Measurements from ENCODE around the gene LCE6A.

DNA sequence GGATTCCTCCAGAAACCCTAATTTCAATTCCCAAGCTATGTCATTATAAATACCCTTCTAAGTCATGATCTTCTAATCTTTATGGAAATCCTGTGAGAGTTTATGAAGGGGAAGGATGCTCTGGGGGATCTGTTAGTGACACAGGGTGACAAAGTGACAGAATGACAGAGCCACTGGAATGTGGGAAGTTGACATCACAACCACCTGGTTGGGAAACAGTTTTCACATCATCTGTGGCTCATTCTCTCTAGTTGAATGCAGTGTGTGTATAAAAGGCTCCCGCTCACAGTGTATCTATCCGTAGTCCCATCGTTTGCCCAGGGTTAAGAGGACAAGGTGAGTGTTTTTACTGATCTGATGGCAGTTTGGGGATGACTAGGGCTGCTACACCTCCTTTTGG, 17.0 kb downstream of the LCE6A start, which contains the start of gene LCE7A:
- TF ChIP-seq, protein P1, sequence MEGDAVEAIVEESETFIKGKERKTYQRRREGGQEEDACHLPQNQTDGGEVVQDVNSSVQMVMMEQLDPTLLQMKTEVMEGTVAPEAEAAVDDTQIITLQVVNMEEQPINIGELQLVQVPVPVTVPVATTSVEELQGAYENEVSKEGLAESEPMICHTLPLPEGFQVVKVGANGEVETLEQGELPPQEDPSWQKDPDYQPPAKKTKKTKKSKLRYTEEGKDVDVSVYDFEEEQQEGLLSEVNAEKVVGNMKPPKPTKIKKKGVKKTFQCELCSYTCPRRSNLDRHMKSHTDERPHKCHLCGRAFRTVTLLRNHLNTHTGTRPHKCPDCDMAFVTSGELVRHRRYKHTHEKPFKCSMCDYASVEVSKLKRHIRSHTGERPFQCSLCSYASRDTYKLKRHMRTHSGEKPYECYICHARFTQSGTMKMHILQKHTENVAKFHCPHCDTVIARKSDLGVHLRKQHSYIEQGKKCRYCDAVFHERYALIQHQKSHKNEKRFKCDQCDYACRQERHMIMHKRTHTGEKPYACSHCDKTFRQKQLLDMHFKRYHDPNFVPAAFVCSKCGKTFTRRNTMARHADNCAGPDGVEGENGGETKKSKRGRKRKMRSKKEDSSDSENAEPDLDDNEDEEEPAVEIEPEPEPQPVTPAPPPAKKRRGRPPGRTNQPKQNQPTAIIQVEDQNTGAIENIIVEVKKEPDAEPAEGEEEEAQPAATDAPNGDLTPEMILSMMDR (IDR thresholded peaks at IDR 0.05): no peak
- TF ChIP-seq POLR2A (IDR thresholded peaks at IDR 0.05) (no peak), EP300 (IDR thresholded peaks at IDR 0.05) (no peak)

Data from tibial nerve (tissue), 4 donors.